VCaP (cell line): ENCODE measurements around the gene RINT1.

Source experiments
- H3K27ac ChIP-seq: fragments of 450-650 bp; 2 replicates; pipeline ENCODE4 v1.5.1; 2017
- TF ChIP-seq, protein P1 (sequence below): fragments of 450-650 bp; conservative IDR thresholded peaks from 2 replicates; pipeline ENCODE4 v1.5.1; 2017; ENCODE audit warnings: mild to moderate bottlenecking, moderate library complexity

Gene RINT1

DNA sequence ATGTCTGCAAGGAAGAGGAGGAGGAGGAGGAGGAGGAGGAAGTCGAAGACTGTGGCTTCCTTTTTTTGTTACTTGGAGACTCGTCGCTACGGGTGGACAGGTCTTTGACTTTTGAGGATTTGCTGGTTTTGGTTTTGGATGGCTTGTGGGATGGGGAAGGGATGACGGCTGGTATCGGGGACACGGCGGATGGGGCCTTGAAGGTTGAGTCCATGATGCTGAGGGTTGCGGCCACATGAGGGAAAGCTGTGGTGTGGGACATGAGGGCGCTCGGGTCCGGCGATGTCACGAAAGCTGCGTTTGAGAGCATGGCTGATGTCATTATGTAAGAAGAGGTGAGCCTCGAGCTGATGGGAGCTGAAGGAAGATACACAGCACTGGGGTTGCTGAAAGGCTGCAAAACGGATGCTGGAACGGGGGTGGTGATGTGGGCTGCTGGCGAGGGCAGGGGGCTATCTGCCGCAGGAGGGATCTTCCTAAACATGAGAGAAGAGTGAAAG is 82.4 kb downstream of the RINT1 start:
- TF ChIP-seq, protein P1, sequence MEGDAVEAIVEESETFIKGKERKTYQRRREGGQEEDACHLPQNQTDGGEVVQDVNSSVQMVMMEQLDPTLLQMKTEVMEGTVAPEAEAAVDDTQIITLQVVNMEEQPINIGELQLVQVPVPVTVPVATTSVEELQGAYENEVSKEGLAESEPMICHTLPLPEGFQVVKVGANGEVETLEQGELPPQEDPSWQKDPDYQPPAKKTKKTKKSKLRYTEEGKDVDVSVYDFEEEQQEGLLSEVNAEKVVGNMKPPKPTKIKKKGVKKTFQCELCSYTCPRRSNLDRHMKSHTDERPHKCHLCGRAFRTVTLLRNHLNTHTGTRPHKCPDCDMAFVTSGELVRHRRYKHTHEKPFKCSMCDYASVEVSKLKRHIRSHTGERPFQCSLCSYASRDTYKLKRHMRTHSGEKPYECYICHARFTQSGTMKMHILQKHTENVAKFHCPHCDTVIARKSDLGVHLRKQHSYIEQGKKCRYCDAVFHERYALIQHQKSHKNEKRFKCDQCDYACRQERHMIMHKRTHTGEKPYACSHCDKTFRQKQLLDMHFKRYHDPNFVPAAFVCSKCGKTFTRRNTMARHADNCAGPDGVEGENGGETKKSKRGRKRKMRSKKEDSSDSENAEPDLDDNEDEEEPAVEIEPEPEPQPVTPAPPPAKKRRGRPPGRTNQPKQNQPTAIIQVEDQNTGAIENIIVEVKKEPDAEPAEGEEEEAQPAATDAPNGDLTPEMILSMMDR, result no peak
- no peak overlapping the region for H3K27ac ChIP-seq
